Transverse colon (tissue), 4 donors: ENCODE data around the gene RAPGEF2. TPM values are rescaled to one million over a fixed set of nuclear protein-coding genes. Genes with fewer than 3 reads are reported as not detected.
"Not testable (repeated sequence)": the region's sequence is repeated elsewhere in the genome, so short reads cannot be mapped to it uniquely, and the experiment has no call there.

Source experiments
- DNase-seq: peaks from one replicate; pipeline ENCODE4 v3.0.0-alpha.2; 2019
- H3K27ac ChIP-seq, 4 donors: fragments of 200-600 bp; sonication (generic); 2 replicates each; pipeline ENCODE4 v1.5.1; 2016 to 2018; ENCODE audit warnings: inconsistent platforms in 4 of 4
- H3K27me3 ChIP-seq: fragments of 200-600 bp; sonication (generic); 2 replicates; pipeline ENCODE4 v1.5.1; 2017; ENCODE audit warnings: inconsistent platforms
- H3K36me3 ChIP-seq, 4 donors: fragments of 200-600 bp; sonication (generic); 2 replicates each; pipeline ENCODE4 v1.5.1; 2017 to 2019; ENCODE audit warnings: inconsistent platforms in 4 of 4
- H3K4me1 ChIP-seq, 4 donors: fragments of 200-600 bp; sonication (generic); 2 replicates each; pipeline ENCODE4 v1.5.1; 2017 to 2020; ENCODE audit warnings: inconsistent platforms in 4 of 4
- H3K4me3 ChIP-seq, 4 donors: fragments of 200-600 bp; sonication (generic); 1 replicate in 1 of 4; 2 replicates in 3 of 4; pipeline versions ENCODE4 v1.5.1 to v1.6.1; 2017 to 2019; ENCODE audit warnings: inconsistent platforms in 4 of 4
- H3K9me3 ChIP-seq, 2 donors: fragments of 200-600 bp; sonication (generic); 2 replicates each; pipeline ENCODE4 v1.5.1; 2017 to 2019; ENCODE audit warnings: inconsistent platforms in 2 of 2
- EP300 ChIP-seq: sonication (generic); formaldehyde crosslinking; IDR thresholded peaks from one replicate; pipeline ENCODE4 v1.6.1; 2017; ENCODE audit warnings: antibody characterized with exemption, low read depth
- POLR2A ChIP-seq: fragments of 450-650 bp; IDR thresholded peaks from one replicate; pipeline ENCODE4 v1.6.1; 2016; ENCODE audit warnings: antibody characterized with exemption, mild to moderate bottlenecking, moderate library complexity
- POLR2AphosphoS5 ChIP-seq, 3 donors: sonication (generic); formaldehyde crosslinking; IDR thresholded peaks; one replicate each; pipeline ENCODE4 v1.6.1; 2016; ENCODE audit warnings: antibody characterized with exemption in 3 of 3
- WGBS, 2 donors: methylation state at CpG; one replicate each; pipeline ENCODE4 v1.1.5; 2018; ENCODE audit warnings: low coverage in 1 of 2; 5-methylcytosine and 5-hydroxymethylcytosine counted together
- in situ Hi-C, 4 donors: fragments of 200-750 bp; cut with MboI; loops; one replicate each; pipeline versions ENCODE4 v1.15.0 to v1.15.1; 2017; ENCODE audit warnings: low sequenced_read_pairs in 3 of 4, low pct_ligation_motif_present in 1 of 4, low pct_unique_long_range_greater_than_20kb in 1 of 4
- intact Hi-C: fragments of 100-400 bp; cut with DNase I; formaldehyde crosslinking; loops from one replicate; pipeline ENCODE4 v1.15.1; 2023; ENCODE audit warnings: low total_unique reads
- total RNA-seq, 4 donors: library from RNA; depleted of rRNA; stranded (reverse); fragments of >200 nt; gene quantifications; one replicate each; pipeline ENCODE4 v1.1.0, GENCODE V29; 2016
- TF ChIP-seq, protein P1 (sequence below), 5 experiments: fragments of 200-600 bp in 3 of 5; fragments of 450-650 bp in 2 of 5; sonication (generic) in 3 of 5; IDR thresholded peaks; 1 replicate in 2 of 5; 2 replicates in 3 of 5; pipeline ENCODE4 v1.5.1; 2016 to 2017; ENCODE audit warnings: antibody characterized with exemption in 5 of 5, inconsistent platforms in 3 of 5, mild to moderate bottlenecking in 2 of 5, moderate library complexity in 1 of 5

The RAPGEF2 gene
- total RNA-seq, 4 donors from 2014 or later = 23.3 to 64.8 (median 49.6) TPM

DNA sequence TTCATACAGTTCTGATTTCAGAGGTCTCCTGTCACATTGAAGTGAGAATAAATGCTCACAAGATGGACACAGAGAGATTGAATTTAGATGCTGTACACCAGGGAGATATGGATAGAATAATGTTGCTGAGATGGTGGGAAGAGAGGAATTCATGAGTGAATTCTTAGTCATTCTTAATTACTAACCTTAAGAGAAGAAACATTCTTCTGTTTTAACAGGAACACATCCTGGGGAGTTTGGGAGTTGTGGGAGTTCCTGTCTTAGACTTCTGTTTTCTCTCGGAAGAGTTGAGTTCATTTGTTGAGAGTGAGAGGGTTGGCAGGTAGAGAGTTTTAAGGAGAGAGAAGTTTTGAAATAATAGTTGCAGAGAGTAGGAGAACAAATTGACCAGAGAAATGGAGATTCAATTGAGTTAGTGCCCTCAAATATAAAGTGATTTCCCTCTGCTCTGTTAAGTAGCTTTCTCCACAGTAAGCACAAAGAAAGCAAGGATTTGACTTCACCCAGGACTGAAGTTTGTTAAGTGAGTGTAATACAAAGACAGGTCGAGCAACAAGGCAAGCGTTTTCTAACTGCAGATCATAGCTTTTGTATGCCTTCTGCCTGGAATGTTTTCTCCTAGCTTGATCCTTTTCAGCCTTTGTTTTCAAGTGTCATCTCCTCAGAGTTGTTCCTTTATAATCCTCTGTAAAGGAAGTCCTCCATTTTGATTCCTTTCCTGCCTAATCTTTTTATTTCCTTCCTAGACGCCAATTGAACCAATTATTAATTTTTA lies 205.9 kb downstream of the RAPGEF2 start:
- H3K36me3 ChIP-seq = no peaks in the 10 kb centered on the region
- 81 to 85% methylated on average over 4 of the region's 4 CpGs for WGBS, 2 donors
- no peak for TF ChIP-seq POLR2AphosphoS5 (IDR thresholded peaks at IDR 0.05)
- TF ChIP-seq, protein P1, sequence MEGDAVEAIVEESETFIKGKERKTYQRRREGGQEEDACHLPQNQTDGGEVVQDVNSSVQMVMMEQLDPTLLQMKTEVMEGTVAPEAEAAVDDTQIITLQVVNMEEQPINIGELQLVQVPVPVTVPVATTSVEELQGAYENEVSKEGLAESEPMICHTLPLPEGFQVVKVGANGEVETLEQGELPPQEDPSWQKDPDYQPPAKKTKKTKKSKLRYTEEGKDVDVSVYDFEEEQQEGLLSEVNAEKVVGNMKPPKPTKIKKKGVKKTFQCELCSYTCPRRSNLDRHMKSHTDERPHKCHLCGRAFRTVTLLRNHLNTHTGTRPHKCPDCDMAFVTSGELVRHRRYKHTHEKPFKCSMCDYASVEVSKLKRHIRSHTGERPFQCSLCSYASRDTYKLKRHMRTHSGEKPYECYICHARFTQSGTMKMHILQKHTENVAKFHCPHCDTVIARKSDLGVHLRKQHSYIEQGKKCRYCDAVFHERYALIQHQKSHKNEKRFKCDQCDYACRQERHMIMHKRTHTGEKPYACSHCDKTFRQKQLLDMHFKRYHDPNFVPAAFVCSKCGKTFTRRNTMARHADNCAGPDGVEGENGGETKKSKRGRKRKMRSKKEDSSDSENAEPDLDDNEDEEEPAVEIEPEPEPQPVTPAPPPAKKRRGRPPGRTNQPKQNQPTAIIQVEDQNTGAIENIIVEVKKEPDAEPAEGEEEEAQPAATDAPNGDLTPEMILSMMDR (IDR thresholded peaks at IDR 0.05) = no peak
- TF ChIP-seq EP300 = no peak
- TF ChIP-seq POLR2A = no peak
- DNase-seq = no peak
- H3K4me1 ChIP-seq = peaks cover 0 to 3% (median 0%) of the 10 kb centered on the region in 4 donors
- H3K9me3 ChIP-seq = no peaks in the 10 kb centered on the region
- H3K27ac ChIP-seq = no peak overlapping the region
- H3K4me3 ChIP-seq = no peak overlapping the region
- intact Hi-C loops = no loop called here
- H3K27me3 ChIP-seq = no peaks in the 10 kb centered on the region
- in situ Hi-C loops = no loop called here

DNA sequence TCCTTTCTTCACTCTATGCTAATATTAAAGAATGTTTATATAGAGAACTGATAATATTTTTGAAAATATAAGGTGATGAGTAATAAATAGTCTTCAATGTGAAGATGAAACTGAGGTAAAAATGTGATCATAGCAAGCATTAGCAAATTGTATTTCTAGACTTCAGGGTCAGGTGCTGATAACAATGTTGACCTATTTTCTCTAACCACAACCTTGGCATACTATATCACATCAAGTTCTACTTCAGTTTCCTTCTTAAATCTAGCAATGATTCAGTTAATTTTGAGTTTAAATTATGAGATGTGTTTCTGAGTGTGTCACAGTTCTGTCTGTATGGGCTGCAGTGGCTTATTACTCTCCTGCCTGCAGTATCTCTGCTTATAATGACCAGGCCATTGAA lies 209.4 kb downstream of the RAPGEF2 start:
- DNase-seq = no peak
- Histone ChIP-seq H3K27ac (no peak overlapping the region), H3K36me3 (peaks cover 0 to 16% (median 0%) of the 10 kb centered on the region in 4 donors), H3K27me3 (no peaks in the 10 kb centered on the region), H3K4me3 (no peak overlapping the region), H3K4me1 (peaks cover 0 to 3% (median 0%) of the 10 kb centered on the region in 4 donors), H3K9me3 (no peaks in the 10 kb centered on the region)
- TF ChIP-seq POLR2A = no peak
- TF ChIP-seq POLR2AphosphoS5 (IDR thresholded peaks at IDR 0.05) = no peak
- TF ChIP-seq, protein P1 (IDR thresholded peaks at IDR 0.05) = no peak
- TF ChIP-seq EP300 = no peak
- in situ Hi-C loops = no loop called here
- intact Hi-C loops = no loop called here

DNA sequence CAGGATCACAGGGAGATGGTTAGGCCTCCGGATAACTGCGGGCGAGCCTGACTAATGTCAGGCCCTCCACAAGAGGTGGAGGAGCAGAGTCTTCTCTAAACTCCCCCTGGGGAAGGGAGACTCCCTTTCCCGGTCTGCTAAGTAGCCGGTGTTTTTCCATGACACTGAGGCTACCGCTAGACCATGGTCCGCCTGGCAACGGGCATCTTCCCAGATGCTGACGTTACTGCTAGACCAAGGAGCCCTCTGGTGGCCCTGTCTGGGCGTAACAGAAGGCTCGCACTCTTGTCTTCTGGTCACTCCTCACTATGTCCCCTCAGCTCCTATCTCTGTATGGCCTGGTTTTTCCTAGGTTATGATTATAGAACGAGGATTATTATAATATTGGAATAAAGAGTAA lies 213.0 kb downstream of the RAPGEF2 start:
- 83 to 91% methylated on average over 1 to 12 of the region's 12 CpGs for WGBS, 2 donors
- peaks cover 0 to 16% (median 0%) of the 10 kb centered on the region in 4 donors for H3K36me3 ChIP-seq
- TF ChIP-seq, protein P1 (IDR thresholded peaks at IDR 0.05) = peak in 2 of 5 experiments; percentile 8 to 9
- H3K9me3 ChIP-seq, H3K27me3 ChIP-seq, H3K4me1 ChIP-seq, in situ Hi-C loops, intact Hi-C loops, H3K4me3 ChIP-seq, H3K27ac ChIP-seq: not testable (repeated sequence)
- DNase-seq = peak; percentile 12

DNA sequence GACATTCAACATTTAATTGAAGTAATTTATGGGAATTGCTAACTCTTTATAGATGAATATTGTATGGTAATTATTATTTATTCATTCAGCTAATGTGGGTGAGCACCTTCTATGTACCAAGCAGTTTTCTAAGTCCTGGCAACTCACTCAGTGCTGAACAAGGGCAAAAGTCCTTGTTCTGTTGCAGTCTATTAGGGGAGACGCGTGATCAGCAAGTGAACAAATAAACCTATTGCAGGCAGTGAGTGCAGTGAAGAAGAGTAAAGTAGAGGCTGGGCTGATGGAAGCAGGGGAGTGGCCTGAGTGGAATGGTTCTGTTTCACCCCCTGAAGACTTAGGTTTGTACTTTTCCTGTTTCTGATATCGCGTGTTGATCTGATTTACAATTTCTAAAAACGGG lies 214.3 kb downstream of the RAPGEF2 start:
- 92 to 99% methylated on average over 5 of the region's 5 CpGs for WGBS, 2 donors
- H3K9me3 ChIP-seq = no peaks in the 10 kb centered on the region
- in situ Hi-C loops (no loop called here), intact Hi-C loops (no loop called here)
- no peak overlapping the region for H3K27ac ChIP-seq
- TF ChIP-seq EP300 = no peak
- TF ChIP-seq, protein P1 (IDR thresholded peaks at IDR 0.05) = no peak
- TF ChIP-seq POLR2A = no peak
- TF ChIP-seq POLR2AphosphoS5 (IDR thresholded peaks at IDR 0.05) = no peak
- H3K36me3 ChIP-seq = peaks cover 0 to 17% (median under 1%) of the 10 kb centered on the region in 4 donors
- no peak for DNase-seq
- H3K4me3 ChIP-seq = no peak overlapping the region
- H3K27me3 ChIP-seq = no peaks in the 10 kb centered on the region
- no peaks in the 10 kb centered on the region for H3K4me1 ChIP-seq
